Esophagus muscularis mucosa (tissue), 4 donors: Measurements from ENCODE around the gene PLEKHG1.

ENCODE experiments used
- CTCF ChIP-seq, 3 experiments: fragments of 200-600 bp in 2 of 3; fragments of 450-650 bp in 1 of 3; sonication (generic) in 2 of 3; IDR thresholded peaks; one replicate each; pipeline ENCODE4 v1.5.1; 2017 to 2019; ENCODE audit warnings: antibody characterized with exemption in 3 of 3, mild to moderate bottlenecking in 2 of 3, moderate library complexity in 1 of 3
- EP300 ChIP-seq: sonication (generic); formaldehyde crosslinking; IDR thresholded peaks from one replicate; pipeline ENCODE4 v1.6.1; 2017; ENCODE audit warnings: antibody characterized with exemption
- POLR2A ChIP-seq: fragments of 450-650 bp; IDR thresholded peaks from one replicate; pipeline ENCODE4 v1.6.1; 2017; ENCODE audit warnings: antibody characterized with exemption, moderate library complexity, mild to moderate bottlenecking, low read depth
- POLR2AphosphoS5 ChIP-seq, 2 donors: sonication (generic); formaldehyde crosslinking; IDR thresholded peaks; one replicate each; pipeline ENCODE4 v1.6.1; 2017; ENCODE audit warnings: antibody characterized with exemption in 2 of 2

DNA sequence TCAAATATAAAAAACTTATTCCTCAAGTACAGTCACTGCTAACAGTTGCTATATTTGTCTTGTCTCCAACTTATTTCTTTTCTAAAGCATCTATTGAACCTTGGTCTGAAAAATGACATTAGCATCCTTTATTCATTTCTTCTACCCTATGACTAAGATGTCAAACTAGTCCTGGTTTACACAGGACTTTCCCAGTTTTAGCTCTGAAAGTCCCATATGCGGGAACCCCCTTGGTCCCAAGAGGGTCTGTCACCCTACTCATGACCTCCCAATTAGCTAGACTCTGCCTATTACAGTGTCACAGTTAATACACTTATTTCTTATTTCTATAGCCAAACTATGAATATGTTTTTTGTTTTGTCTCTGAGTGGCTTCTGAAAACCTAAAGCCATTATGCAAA, 37.1 kb downstream of the PLEKHG1 start:
- TF ChIP-seq CTCF (IDR thresholded peaks at IDR 0.05) (no peak), POLR2A (no peak), POLR2AphosphoS5 (IDR thresholded peaks at IDR 0.05) (no peak), EP300 (no peak)
